GM23248 (cell line): ENCODE measurements around the gene DDIAS. TPM values are rescaled to one million over a fixed set of nuclear protein-coding genes. Genes with fewer than 3 reads are reported as not detected.
"Not testable (repeated sequence)": the region's sequence is repeated elsewhere in the genome, so short reads cannot be mapped to it uniquely, and the experiment has no call there.

Source experiments
- DNase-seq: peaks from one replicate; pipeline ENCODE4 v3.0.0-alpha.2; 2015
- H2AFZ ChIP-seq: fragments of 200-600 bp; sonication (generic); 2 replicates; pipeline ENCODE4 v1.6.1; 2016; ENCODE audit warnings: antibody characterized with exemption
- H3F3A ChIP-seq: fragments of 200-600 bp; sonication (generic); 2 replicates; pipeline ENCODE4 v1.6.1; 2016; ENCODE audit warnings: mild to moderate bottlenecking, antibody characterized with exemption, mixed run types; ENCODE audit not compliant: insufficient read depth
- H3K27ac ChIP-seq: fragments of 200-600 bp; sonication (generic); 2 replicates; pipeline ENCODE4 v1.5.1; 2016; ENCODE audit warnings: mild to moderate bottlenecking
- H3K27me3 ChIP-seq: fragments of 200-600 bp; sonication (generic); replicated peaks from 2 replicates; pipeline ENCODE4 v1.6.1; 2016; ENCODE audit warnings: mild to moderate bottlenecking; ENCODE audit not compliant: insufficient read depth
- H3K36me3 ChIP-seq: fragments of 200-600 bp; sonication (generic); 2 replicates; pipeline ENCODE4 v1.6.1; 2016; ENCODE audit warnings: low read depth, mild to moderate bottlenecking
- H3K4me1 ChIP-seq: fragments of 200-600 bp; sonication (generic); 2 replicates; pipeline ENCODE4 v1.6.1; 2016; ENCODE audit warnings: mild to moderate bottlenecking; ENCODE audit not compliant: insufficient read depth
- H3K4me2 ChIP-seq: fragments of 200-600 bp; sonication (generic); one replicate; pipeline ENCODE4 v1.6.1; 2016; ENCODE audit warnings: mild to moderate bottlenecking; ENCODE audit not compliant: unreplicated experiment
- H3K4me3 ChIP-seq: fragments of 200-600 bp; sonication (generic); 2 replicates; pipeline ENCODE4 v1.5.1; 2016; ENCODE audit warnings: mild to moderate bottlenecking
- H3K79me2 ChIP-seq: fragments of 200-600 bp; sonication (generic); 2 replicates; pipeline ENCODE4 v1.6.1; 2016; ENCODE audit warnings: mild to moderate bottlenecking; ENCODE audit not compliant: insufficient read depth
- H3K9ac ChIP-seq: fragments of 200-600 bp; sonication (generic); 2 replicates; pipeline ENCODE4 v1.6.1; 2016; ENCODE audit warnings: mild to moderate bottlenecking
- H3K9me2 ChIP-seq: fragments of 200-600 bp; sonication (generic); 2 replicates; pipeline ENCODE4 v1.6.1; 2016; ENCODE audit warnings: mixed run types, mild to moderate bottlenecking, moderate library complexity; ENCODE audit not compliant: insufficient read depth
- H3K9me3 ChIP-seq: fragments of 200-600 bp; sonication (generic); one replicate; pipeline ENCODE4 v1.6.1; 2017; ENCODE audit warnings: low read depth
- H4K20me1 ChIP-seq: fragments of 200-600 bp; sonication (generic); 2 replicates; pipeline ENCODE4 v1.6.0; 2016; ENCODE audit not compliant: insufficient read depth
- EZH2 ChIP-seq: fragments of 200-600 bp; sonication (generic); IDR thresholded peaks from 2 replicates; pipeline ENCODE4 v1.6.1; 2018; ENCODE audit warnings: antibody characterized with exemption, mild to moderate bottlenecking; ENCODE audit not compliant: insufficient read depth, poor library complexity, severe bottlenecking
- EZH2phosphoT487 ChIP-seq: fragments of 200-600 bp; sonication (generic); IDR thresholded peaks from 2 replicates; pipeline ENCODE4 v1.6.1; 2018; ENCODE audit warnings: antibody characterized with exemption, moderate library complexity, mild to moderate bottlenecking, low read depth; ENCODE audit not compliant: insufficient read depth
- WGBS, 2 experiments: methylation state at CpG; one replicate each; pipeline ENCODE4 v1.1.6; 2015 to 2017; ENCODE audit warnings: low lambda C conversion rate in 2 of 2, low coverage in 1 of 2; ENCODE audit errors: missing lambda C conversion rate in 2 of 2; 5-methylcytosine and 5-hydroxymethylcytosine counted together
- in situ Hi-C: fragments of 300-500 bp; cut with MboI; formaldehyde crosslinking; loops from 2 replicates; pipeline ENCODE4 v1.15.0; 2020
- polyA plus RNA-seq: library from polyadenylated mRNA; unstranded; fragments of >200 nt; fragmentation: Nextera tagmentation; extraction: Ambion mirVana; gene quantifications from 2 replicates; pipeline ENCODE4 v1.2.1, GENCODE V29; 2016
- total RNA-seq: library from RNA; depleted of rRNA; stranded (reverse); fragments of >200 nt; shearing (Covaris generic); gene quantifications from 2 replicates; pipeline ENCODE4 v1.2.3, GENCODE V29; 2014

DDIAS gene
- total and polyA plus RNA-seq, 2 experiments from 2014 or later, result 5.0 to 5.4 TPM

DNA sequence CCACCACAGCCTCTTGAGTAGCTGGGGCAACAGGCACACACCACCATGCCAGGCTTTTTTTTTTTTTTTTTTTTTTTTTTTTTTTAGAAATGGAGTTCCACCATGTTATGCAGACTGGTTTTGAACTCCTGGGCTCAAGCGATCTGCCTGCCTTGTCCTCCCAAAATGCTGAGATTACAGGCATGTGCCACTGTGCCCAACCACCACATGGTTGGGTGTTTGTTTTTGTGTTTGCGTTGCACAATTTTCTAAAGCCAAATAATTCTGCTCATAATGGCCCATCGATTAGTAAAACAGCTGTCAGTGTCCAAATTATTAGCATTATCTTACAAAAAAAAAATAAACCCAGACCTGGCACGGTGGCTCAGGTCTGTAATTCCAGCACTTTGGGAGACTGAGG is 65.8 kb downstream of the DDIAS start:
- H2AFZ ChIP-seq, result no peak overlapping the region
- 64 to 67% methylated on average over 4 of the region's 4 CpGs for WGBS, 2 experiments
- no peaks in the 10 kb centered on the region for H3F3A ChIP-seq
- no peaks in the 10 kb centered on the region for H3K36me3 ChIP-seq
- H3K9me2 ChIP-seq, result no peaks in the 10 kb centered on the region
- no peak for TF ChIP-seq EZH2
- TF ChIP-seq EZH2phosphoT487, result no peak
- DNase-seq, result no peak
- H3K27me3 ChIP-seq, result no peaks in the 10 kb centered on the region
- no peaks in the 10 kb centered on the region for H4K20me1 ChIP-seq
- in situ Hi-C loops, result no loop called here
- no peak overlapping the region for H3K4me3 ChIP-seq
- H3K4me2 ChIP-seq, result no peak overlapping the region
- no peaks in the 10 kb centered on the region for H3K4me1 ChIP-seq
- H3K27ac ChIP-seq, result no peak overlapping the region
- no peaks in the 10 kb centered on the region for H3K79me2 ChIP-seq
- no peak overlapping the region for H3K9ac ChIP-seq
- no peaks in the 10 kb centered on the region for H3K9me3 ChIP-seq

DNA sequence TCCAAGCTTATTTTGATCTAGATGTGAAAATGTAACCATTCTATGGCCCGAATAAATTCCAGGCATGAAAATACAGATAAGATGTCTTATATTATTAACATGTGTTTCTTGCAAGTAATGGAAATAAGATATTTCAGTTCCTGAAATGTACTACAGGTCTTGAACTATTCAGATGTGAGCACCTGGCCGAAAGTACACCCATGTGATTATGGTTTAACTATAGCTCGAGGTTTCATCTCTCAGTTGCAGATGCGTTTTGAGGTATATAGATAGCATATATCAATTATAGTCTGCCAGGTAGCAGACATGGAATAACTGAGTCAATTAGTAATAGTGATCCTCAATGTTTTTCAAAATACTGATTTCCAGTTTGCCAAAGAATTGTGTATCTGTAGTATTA is 68.3 kb downstream of the DDIAS start:
- no peak overlapping the region for H3K27ac ChIP-seq
- H3K27me3 ChIP-seq, result no peaks in the 10 kb centered on the region
- H3F3A ChIP-seq, result no peaks in the 10 kb centered on the region
- no peak overlapping the region for H2AFZ ChIP-seq
- no peaks in the 10 kb centered on the region for H4K20me1 ChIP-seq
- no peak overlapping the region for H3K4me3 ChIP-seq
- no peaks in the 10 kb centered on the region for H3K4me1 ChIP-seq
- in situ Hi-C loops, result no loop called here
- H3K9me3 ChIP-seq, result no peaks in the 10 kb centered on the region
- H3K79me2 ChIP-seq, result no peaks in the 10 kb centered on the region
- H3K9ac ChIP-seq, result no peak overlapping the region
- H3K9me2 ChIP-seq, result no peaks in the 10 kb centered on the region
- 62 to 69% methylated on average over 4 of the region's 4 CpGs for WGBS, 2 experiments
- no peaks in the 10 kb centered on the region for H3K36me3 ChIP-seq
- DNase-seq, result no peak
- H3K4me2 ChIP-seq, result no peak overlapping the region
- TF ChIP-seq EZH2, result no peak
- TF ChIP-seq EZH2phosphoT487, result no peak

DNA sequence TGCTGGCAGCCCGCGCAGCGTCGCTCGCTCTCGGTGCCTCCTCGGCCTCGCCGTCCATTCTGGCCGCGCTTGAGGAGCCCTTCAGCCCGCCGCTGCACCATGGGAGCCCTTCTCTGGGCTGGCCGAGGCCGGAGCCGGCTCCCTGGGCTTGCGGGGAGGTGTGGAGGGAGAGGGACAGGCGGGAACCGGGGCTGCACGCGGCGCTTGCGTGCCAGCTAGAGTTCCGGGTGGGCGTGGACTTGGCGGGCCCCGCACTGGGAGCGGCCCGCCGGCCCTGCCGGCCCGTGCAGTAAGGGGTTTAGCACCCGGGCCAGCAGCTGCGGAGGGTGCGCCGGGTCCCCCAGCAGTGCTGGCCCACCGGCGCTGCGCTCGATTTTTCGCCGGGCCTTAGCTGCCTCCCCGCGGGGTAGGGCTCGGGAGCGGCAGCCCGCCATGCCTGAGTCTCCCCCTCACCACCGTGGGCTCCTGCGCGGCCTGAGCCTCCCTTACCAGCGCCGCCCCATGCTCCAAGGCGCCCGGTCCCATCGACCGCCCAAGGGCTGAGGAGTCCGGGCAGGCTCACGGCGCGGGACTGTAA is 69.1 kb downstream of the DDIAS start:
- H3K36me3 ChIP-seq, H3K4me2 ChIP-seq, H3K27ac ChIP-seq, H3K9me3 ChIP-seq, H3F3A ChIP-seq, H3K9me2 ChIP-seq, H3K79me2 ChIP-seq, DNase-seq, H3K4me3 ChIP-seq, H3K9ac ChIP-seq, H4K20me1 ChIP-seq, H2AFZ ChIP-seq, H3K4me1 ChIP-seq, H3K27me3 ChIP-seq, in situ Hi-C loops: not testable (repeated sequence)
- 87 to 92% methylated on average over 37 to 44 of the region's 60 CpGs for WGBS, 2 experiments

DNA sequence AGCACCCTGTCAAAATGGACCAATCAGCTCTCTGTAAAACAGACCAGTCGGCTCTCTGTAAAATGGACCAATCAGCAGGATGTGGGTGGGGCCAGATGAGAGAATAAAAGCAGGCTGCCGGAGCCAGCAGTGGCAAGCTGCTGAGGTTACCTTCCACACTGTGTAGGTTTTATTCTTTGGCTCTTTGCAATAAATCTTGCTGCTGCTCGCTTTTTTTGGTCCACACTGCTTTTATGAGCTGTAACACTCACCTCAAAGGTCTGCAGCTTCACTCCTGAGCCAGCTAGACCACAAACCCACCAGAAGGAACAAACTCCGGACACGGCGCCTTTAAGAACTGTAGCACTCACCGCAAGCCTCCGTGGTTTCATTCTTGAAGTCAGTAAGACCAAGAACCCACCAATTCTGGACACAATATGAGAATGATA is 70.0 kb downstream of the DDIAS start:
- in situ Hi-C loops, H3K9me2 ChIP-seq, H2AFZ ChIP-seq, H3K9me3 ChIP-seq, H3K27ac ChIP-seq, H3K4me1 ChIP-seq, H3K4me2 ChIP-seq, H3K4me3 ChIP-seq, H3K27me3 ChIP-seq, H3K36me3 ChIP-seq, H3K9ac ChIP-seq, H3F3A ChIP-seq, DNase-seq, H3K79me2 ChIP-seq, H4K20me1 ChIP-seq: not testable (repeated sequence)
- 97 to 98% methylated on average over 8 of the region's 8 CpGs for WGBS, 2 experiments

DNA sequence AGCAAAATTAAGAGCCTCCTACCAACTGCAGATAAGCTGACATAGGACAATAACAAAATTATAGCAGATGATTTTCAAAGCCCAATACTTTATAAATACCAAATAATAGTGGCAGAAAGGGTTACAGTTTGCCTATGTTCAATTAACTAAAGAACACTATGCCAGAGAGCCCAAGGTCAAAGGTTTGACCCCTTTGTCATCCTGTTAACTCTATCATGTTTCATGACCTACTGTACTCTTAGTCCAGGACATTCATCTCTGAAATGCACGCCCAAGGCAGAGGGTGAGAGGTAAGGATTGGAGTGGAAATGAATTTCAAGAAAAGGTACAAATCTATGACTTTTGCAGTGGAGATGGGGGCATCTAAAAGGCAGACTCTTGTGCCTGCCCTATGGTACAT is 70.6 kb downstream of the DDIAS start:
- WGBS, 2 experiments, result 85 to 95% methylated on average over 1 of the region's 1 CpG
- TF ChIP-seq EZH2phosphoT487 (no peak), EZH2 (no peak)
- no peak overlapping the region for H3K27ac ChIP-seq
- H3K36me3 ChIP-seq, result no peaks in the 10 kb centered on the region
- H3K9me3 ChIP-seq, result no peaks in the 10 kb centered on the region
- H3K9ac ChIP-seq, result no peak overlapping the region
- H2AFZ ChIP-seq, result no peak overlapping the region
- no peaks in the 10 kb centered on the region for H3K4me1 ChIP-seq
- no peaks in the 10 kb centered on the region for H3F3A ChIP-seq
- no peak overlapping the region for H3K4me2 ChIP-seq
- H3K79me2 ChIP-seq, result no peaks in the 10 kb centered on the region
- no peaks in the 10 kb centered on the region for H3K27me3 ChIP-seq
- DNase-seq, result no peak
- no peak overlapping the region for H3K4me3 ChIP-seq
- in situ Hi-C loops, result no loop called here
- H3K9me2 ChIP-seq, result no peaks in the 10 kb centered on the region
- no peaks in the 10 kb centered on the region for H4K20me1 ChIP-seq
